ENCODE data around the gene TP53AIP1. TPM values are rescaled to one million over a fixed set of nuclear protein-coding genes. Genes with fewer than 3 reads are reported as not detected.

TP53AIP1 gene
- total RNA-seq, 1 experiment from 2014 or later = 0.11 TPM

GRCh38 chr11:128904656-128905344, 37.9 kb downstream of the TP53AIP1 start:
- ChIA-PET POLR2A (no interaction called here), CTCF (interaction anchor here (0.6 to 5.7 kb wide), 6 partner anchors 12 to 428 kb away, joined by 3 to 30 read pairs (median 3); no protein-coding TSS in a partner anchor)
- Histone ChIP-seq H3K36me3 (ENCODE audit: control insufficient read depth, insufficient read depth, low read length) (no peaks in the 10 kb centered on the region), H3K27me3 (replicated peaks; ENCODE audit: control insufficient read depth, insufficient read depth, low read length) (no peaks in the 10 kb centered on the region; the same call in 1 of the 2 replicates), H3K9me3 (no peaks in the 10 kb centered on the region), H3K4me3 (ENCODE audit: low read depth, low read length) (peak overlapping the region; percentile 35), H3K4me1 (peaks cover 6% of the 10 kb centered on the region)
- Mint-ChIP-seq H3K4me1 (ENCODE audit: low read depth, unreplicated experiment) (peaks cover 6% of the 10 kb centered on the region), H3K27ac (ENCODE audit: unreplicated experiment) (no peak overlapping the region), H3K36me3 (ENCODE audit: insufficient read depth, unreplicated experiment) (no peaks in the 10 kb centered on the region), H3K4me3 (ENCODE audit: unreplicated experiment) (peak overlapping the region; percentile 70), H3K9me3 (ENCODE audit: unreplicated experiment) (no peaks in the 10 kb centered on the region), H3K27me3 (ENCODE audit: insufficient read depth, unreplicated experiment) (peaks cover 7% of the 10 kb centered on the region)
- DNase-seq = peak in 1 of 2 experiments; percentile 34
- intact Hi-C loops (cut with micrococcal nuclease; ENCODE audit: unreplicated experiment) = loop anchor here (1.0 kb wide), 1 partner anchor 14 kb away; no protein-coding TSS in a partner anchor
- TF ChIP-seq CTCF (IDR thresholded peaks at IDR 0.05; ENCODE audit: insufficient read depth in 1 of 2, low read depth in 1 of 2, low read length in 1 of 2, severe bottlenecking in 1 of 2, unreplicated experiment in 1 of 2) = no peak
- BruUV-seq (replicated peaks) = no TSS peak

- intact Hi-C loops (cut with micrococcal nuclease; ENCODE audit: unreplicated experiment) = no loop called here
- Histone ChIP-seq H3K4me1 (peaks cover 6% of the 10 kb centered on the region), H3K27me3 (replicated peaks; ENCODE audit: control insufficient read depth, insufficient read depth, low read length) (no peaks in the 10 kb centered on the region; the same call in 1 of the 2 replicates), H3K4me3 (ENCODE audit: low read depth, low read length) (no peak overlapping the region), H3K9me3 (no peaks in the 10 kb centered on the region), H3K36me3 (ENCODE audit: control insufficient read depth, insufficient read depth, low read length) (no peaks in the 10 kb centered on the region)
- H3K9me3 Mint-ChIP-seq (ENCODE audit: unreplicated experiment) = no peaks in the 10 kb centered on the region
- no peak overlapping the region for H3K27ac Mint-ChIP-seq (ENCODE audit: unreplicated experiment)
- ChIA-PET CTCF (interaction anchor here (1.0 to 5.7 kb wide), 3 partner anchors 15 to 52 kb away, joined by 3 to 30 read pairs (median 4); no protein-coding TSS in a partner anchor), POLR2A (no interaction called here)
- BruUV-seq (replicated peaks) = no TSS peak
- H3K4me1 Mint-ChIP-seq (ENCODE audit: low read depth, unreplicated experiment) = peaks cover 6% of the 10 kb centered on the region
- no peak for TF ChIP-seq CTCF (IDR thresholded peaks at IDR 0.05; ENCODE audit: insufficient read depth in 1 of 2, low read depth in 1 of 2, low read length in 1 of 2, severe bottlenecking in 1 of 2, unreplicated experiment in 1 of 2)
- peaks cover 7% of the 10 kb centered on the region for H3K27me3 Mint-ChIP-seq (ENCODE audit: insufficient read depth, unreplicated experiment)
- DNase-seq = no peak
- H3K36me3 Mint-ChIP-seq (ENCODE audit: insufficient read depth, unreplicated experiment) = no peaks in the 10 kb centered on the region
- peak overlapping the region; percentile 70 for H3K4me3 Mint-ChIP-seq (ENCODE audit: unreplicated experiment)
Measured at GRCh38 chr11:128904303-128904655, 38.4 kb downstream of the TP53AIP1 start.

GRCh38 chr11:128903248-128904061, 39.2 kb downstream of the TP53AIP1 start:
- H3K27me3 ChIP-seq (replicated peaks; ENCODE audit: control insufficient read depth, insufficient read depth, low read length) = no peaks in the 10 kb centered on the region; the same call in 1 of the 2 replicates
- Mint-ChIP-seq H3K4me1 (ENCODE audit: low read depth, unreplicated experiment) (peaks cover 6% of the 10 kb centered on the region), H3K27ac (ENCODE audit: unreplicated experiment) (no peak overlapping the region), H3K36me3 (ENCODE audit: insufficient read depth, unreplicated experiment) (no peaks in the 10 kb centered on the region), H3K27me3 (ENCODE audit: insufficient read depth, unreplicated experiment) (peaks cover 13% of the 10 kb centered on the region), H3K4me3 (ENCODE audit: unreplicated experiment) (no peak overlapping the region), H3K9me3 (ENCODE audit: unreplicated experiment) (no peaks in the 10 kb centered on the region)
- intact Hi-C loops (cut with micrococcal nuclease; ENCODE audit: unreplicated experiment) = no loop called here
- peaks cover 6% of the 10 kb centered on the region for H3K4me1 ChIP-seq
- CTCF ChIA-PET = interaction anchor here (1.0 kb wide), 1 partner anchor 22 kb away, joined by 3 read pairs; no protein-coding TSS in a partner anchor
- POLR2A ChIA-PET = no interaction called here
- DNase-seq = no peak
- no TSS peak for BruUV-seq (replicated peaks)
- H3K9me3 ChIP-seq = no peaks in the 10 kb centered on the region
- no peak for TF ChIP-seq CTCF (IDR thresholded peaks at IDR 0.05; ENCODE audit: insufficient read depth in 1 of 2, low read depth in 1 of 2, low read length in 1 of 2, severe bottlenecking in 1 of 2, unreplicated experiment in 1 of 2)
- no peaks in the 10 kb centered on the region for H3K36me3 ChIP-seq (ENCODE audit: control insufficient read depth, insufficient read depth, low read length)
- H3K4me3 ChIP-seq (ENCODE audit: low read depth, low read length) = no peak overlapping the region

Data from Caco-2 (cell line).